Epithelial cell of esophagus (primary cell): ENCODE data around the gene PCBP2.
A peak's percentile ranks its signal among the peaks of the same experiment; 100 is the strongest.

Source experiments
- DNase-seq: peaks from one replicate; pipeline ENCODE4 v3.0.0; 2010; ENCODE audit warnings: low read depth
- H3K4me3 ChIP-seq: 2 replicates; pipeline ENCODE4 v1.5.1; 2011; ENCODE audit warnings: mild to moderate bottlenecking, low read length, control low read depth
- CTCF ChIP-seq: IDR thresholded peaks from 2 replicates; pipeline ENCODE4 v1.5.1; 2011; ENCODE audit warnings: low read depth, mild to moderate bottlenecking, low read length, control low read depth, inconsistent platforms; ENCODE audit not compliant: insufficient read depth; ENCODE audit errors: missing control alignments

The PCBP2 gene

DNA sequence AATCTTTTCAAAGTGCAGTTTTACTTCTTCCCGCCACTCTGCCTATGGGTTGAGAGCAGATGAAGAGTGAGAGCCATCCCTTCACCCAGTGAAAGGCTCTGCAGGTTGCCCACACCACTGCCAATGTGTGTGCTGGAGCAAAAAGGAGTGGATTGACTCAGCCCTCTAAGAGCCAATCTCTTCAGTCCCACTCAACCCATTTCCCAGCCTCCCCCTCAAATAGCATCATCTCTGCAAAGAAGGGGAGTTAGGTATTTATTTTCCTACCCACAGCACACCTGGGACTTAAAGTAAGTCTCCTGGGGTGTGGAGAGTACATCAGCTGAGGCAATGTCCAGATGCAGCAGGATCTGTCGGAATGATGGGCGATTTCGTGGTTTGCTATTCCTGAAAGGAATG, 32.1 kb downstream of the PCBP2 start:
- TF ChIP-seq CTCF: no peak
- no peak overlapping the region for H3K4me3 ChIP-seq
- no peak for DNase-seq

DNA sequence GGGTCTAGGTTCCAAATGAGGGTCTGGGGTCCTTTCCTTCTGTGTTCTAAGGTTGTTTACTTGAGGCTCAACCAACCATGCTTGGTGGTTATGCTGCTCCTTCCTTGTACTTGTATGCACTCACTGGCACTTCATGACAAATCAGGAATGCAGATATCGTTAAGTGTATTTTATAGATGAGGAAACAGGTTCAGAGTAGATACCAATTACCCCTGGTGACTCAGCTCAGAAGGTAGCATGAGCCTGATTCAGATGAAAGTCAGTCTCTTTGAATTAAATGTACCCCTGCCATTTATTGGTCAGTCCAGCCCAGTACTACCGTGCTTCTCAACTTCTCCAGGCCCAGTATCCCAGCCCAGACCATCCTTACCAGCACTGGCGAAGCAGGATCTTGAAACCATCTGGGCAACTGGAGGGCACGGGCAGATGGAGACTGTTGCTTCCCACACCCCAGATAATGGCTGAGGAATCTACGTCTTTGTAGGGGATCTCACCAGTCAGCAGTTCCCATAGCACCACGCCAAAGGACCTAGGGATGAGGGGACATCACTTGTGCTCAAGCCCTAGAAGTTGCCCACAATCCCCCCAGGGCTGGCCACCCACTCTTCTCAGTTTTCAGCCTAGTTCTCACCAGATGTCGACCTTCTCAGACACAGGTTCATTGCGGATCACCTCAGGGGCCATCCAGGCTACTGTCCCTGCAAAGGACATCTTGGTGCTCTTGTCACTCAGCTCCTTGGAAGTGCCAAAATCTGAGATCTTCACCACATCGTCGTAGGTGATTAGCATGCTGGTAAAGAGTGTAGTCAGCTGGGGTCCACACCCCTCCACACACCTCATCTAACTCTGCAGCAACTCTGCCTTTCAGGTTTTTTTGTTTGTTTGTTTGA, 33.0 kb downstream of the PCBP2 start:
- TF ChIP-seq CTCF: no peak
- H3K4me3 ChIP-seq: no peak overlapping the region
- peak; percentile 61 for DNase-seq

- no peak for DNase-seq
- TF ChIP-seq CTCF: no peak
- H3K4me3 ChIP-seq: no peak overlapping the region
Observed at GRCh38 chr12:53485955-53486735, 34.2 kb downstream of the PCBP2 start.

- no peak for TF ChIP-seq CTCF
Observed at GRCh38 chr12:53486736-53487487, 35.0 kb downstream of the PCBP2 start.

DNA sequence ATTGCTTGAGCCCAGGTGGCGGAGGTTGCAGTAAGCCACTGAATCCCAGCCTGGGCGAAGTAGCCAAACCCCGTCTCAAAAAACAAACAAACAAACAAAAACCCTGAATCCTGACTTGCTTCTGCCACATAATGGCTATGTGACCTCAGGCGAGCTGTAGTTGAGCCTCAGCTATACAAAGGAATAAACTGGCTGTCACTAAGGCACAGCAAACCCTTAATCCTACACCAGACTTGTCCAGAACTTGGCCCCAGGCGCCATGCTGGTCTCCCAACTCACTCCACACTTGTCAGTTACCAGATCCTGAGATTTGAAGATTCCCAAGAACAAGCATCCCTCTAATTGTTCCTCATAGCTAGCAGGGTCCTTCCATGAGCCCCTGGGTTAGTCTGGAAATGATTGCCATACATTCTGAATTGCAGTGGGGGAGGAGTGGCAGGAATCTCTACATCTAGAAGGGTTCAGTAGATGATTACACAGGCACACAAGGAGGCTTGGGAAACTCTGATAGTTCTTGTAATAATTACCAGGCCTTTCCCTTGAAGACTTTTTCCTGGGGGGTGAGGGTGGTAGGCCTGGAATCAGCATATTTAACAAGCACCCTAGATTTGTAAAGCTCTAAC, 37.5 kb downstream of the PCBP2 start:
- no peak for TF ChIP-seq CTCF
- no peak overlapping the region for H3K4me3 ChIP-seq
- no peak for DNase-seq

More at GRCh38 chr12:53486736-53487487, 35.0 kb downstream of the PCBP2 start:
- no peak overlapping the region for H3K4me3 ChIP-seq
- no peak for DNase-seq

DNA sequence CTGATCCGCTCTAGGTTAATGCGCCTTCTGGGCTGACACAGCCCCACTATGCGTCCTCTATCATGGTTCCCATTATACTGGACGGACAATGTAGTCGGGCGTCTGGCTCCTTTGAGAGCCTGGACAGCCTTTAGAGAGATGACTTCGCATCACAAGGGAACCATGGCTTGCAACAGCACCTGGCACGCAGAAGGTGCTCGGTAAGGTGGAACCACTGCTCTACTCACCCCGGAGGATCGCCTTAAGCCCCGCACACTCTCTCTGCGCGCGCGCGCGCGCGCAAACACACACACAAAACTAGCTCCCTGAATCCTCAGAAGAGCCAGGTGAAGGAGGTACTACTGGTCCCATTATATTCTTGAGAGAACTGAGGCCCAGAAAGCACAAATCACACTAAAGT, 40.3 kb downstream of the PCBP2 start:
- no peak for TF ChIP-seq CTCF
- peak overlapping the region; percentile 65 for H3K4me3 ChIP-seq
- DNase-seq: no peak
